ENCODE results near the gene RNF213.

- TF ChIP-seq POLR2A (IDR thresholded peaks at IDR 0.05; ENCODE audit: extremely low read depth, insufficient read length) = no peak
- TF ChIP-seq, protein P1, sequence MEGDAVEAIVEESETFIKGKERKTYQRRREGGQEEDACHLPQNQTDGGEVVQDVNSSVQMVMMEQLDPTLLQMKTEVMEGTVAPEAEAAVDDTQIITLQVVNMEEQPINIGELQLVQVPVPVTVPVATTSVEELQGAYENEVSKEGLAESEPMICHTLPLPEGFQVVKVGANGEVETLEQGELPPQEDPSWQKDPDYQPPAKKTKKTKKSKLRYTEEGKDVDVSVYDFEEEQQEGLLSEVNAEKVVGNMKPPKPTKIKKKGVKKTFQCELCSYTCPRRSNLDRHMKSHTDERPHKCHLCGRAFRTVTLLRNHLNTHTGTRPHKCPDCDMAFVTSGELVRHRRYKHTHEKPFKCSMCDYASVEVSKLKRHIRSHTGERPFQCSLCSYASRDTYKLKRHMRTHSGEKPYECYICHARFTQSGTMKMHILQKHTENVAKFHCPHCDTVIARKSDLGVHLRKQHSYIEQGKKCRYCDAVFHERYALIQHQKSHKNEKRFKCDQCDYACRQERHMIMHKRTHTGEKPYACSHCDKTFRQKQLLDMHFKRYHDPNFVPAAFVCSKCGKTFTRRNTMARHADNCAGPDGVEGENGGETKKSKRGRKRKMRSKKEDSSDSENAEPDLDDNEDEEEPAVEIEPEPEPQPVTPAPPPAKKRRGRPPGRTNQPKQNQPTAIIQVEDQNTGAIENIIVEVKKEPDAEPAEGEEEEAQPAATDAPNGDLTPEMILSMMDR (IDR thresholded peaks at IDR 0.05; ENCODE audit: low read depth, low read length) = no peak
- TF ChIP-seq MYC (IDR thresholded peaks at IDR 0.05; ENCODE audit: low read depth, low read length) = no peak
- no peak for TF ChIP-seq MAX (IDR thresholded peaks at IDR 0.05; ENCODE audit: low read depth, low read length)
These were observed 181.1 kb downstream of the RNF213 start for GRCh38 chr17:80441598-80442322.

All from NB4 (cell line).